SK-N-SH treated with all-trans-retinoic acid at 6 μM for 48 hours (cell line): ENCODE results near the gene ATP1A3.

Source experiments
- ISL1 ChIP-seq: fragments of 250-450 bp; sonication (Bioruptor Pico); IDR thresholded peaks from 2 replicates; pipeline ENCODE4 v2.1.2; 2022; ENCODE audit warnings: mild to moderate bottlenecking, moderate library complexity
- OSR1 ChIP-seq: fragments of 250-450 bp; sonication (Bioruptor Pico); IDR thresholded peaks from 2 replicates; pipeline ENCODE4 v1.8.0; 2022; ENCODE audit warnings: moderate library complexity, mild to moderate bottlenecking, inconsistent platforms
- RARB ChIP-seq: fragments of 250-450 bp; sonication (Bioruptor Pico); IDR thresholded peaks from 2 replicates; pipeline ENCODE4 v1.8.0; 2021; ENCODE audit warnings: mild to moderate bottlenecking, moderate library complexity
- ZC3H10 ChIP-seq: fragments of 250-450 bp; sonication (Bioruptor Pico); IDR thresholded peaks from 2 replicates; pipeline ENCODE4 v1.5.1; 2021; ENCODE audit warnings: mild to moderate bottlenecking, moderate library complexity
- ZFP3 ChIP-seq: fragments of 250-450 bp; sonication (Bioruptor Pico); IDR thresholded peaks from 2 replicates; pipeline ENCODE4 v1.5.0; 2020; ENCODE audit warnings: mild to moderate bottlenecking, moderate library complexity
- ZFP30 ChIP-seq: fragments of 450-650 bp; formaldehyde crosslinking; IDR thresholded peaks from 2 replicates; pipeline ENCODE4 v1.5.0; 2022; ENCODE audit warnings: mild to moderate bottlenecking, moderate library complexity
- ZNF70 ChIP-seq: fragments of 450-650 bp; formaldehyde crosslinking; IDR thresholded peaks from 2 replicates; pipeline ENCODE4 v1.5.0; 2020; ENCODE audit warnings: mild to moderate bottlenecking, moderate library complexity
- ZNF8 ChIP-seq: fragments of 450-650 bp; formaldehyde crosslinking; IDR thresholded peaks from 2 replicates; pipeline ENCODE4 v1.5.0; 2020; ENCODE audit warnings: mild to moderate bottlenecking, moderate library complexity
- TF ChIP-seq, protein P1 (sequence below): fragments of 250-450 bp; sonication (Bioruptor Pico); IDR thresholded peaks from 2 replicates; pipeline ENCODE4 v1.8.0; 2021; ENCODE audit warnings: low read depth, mild to moderate bottlenecking, moderate library complexity, borderline replicate concordance
- TF ChIP-seq, protein P2 (sequence below): fragments of 250-450 bp; sonication (Bioruptor Pico); IDR thresholded peaks from 2 replicates; pipeline ENCODE4 v1.8.0; 2020; ENCODE audit warnings: mild to moderate bottlenecking, moderate library complexity, borderline replicate concordance
- TF ChIP-seq, protein P3 (sequence below): fragments of 250-450 bp; sonication (Bioruptor Pico); IDR thresholded peaks from 2 replicates; pipeline ENCODE4 v1.5.1; 2020; ENCODE audit warnings: low read depth, mild to moderate bottlenecking, moderate library complexity
- TF ChIP-seq, protein P4 (sequence below): fragments of 250-450 bp; sonication (Bioruptor Pico); IDR thresholded peaks from 2 replicates; pipeline ENCODE4 v1.5.1; 2021; ENCODE audit warnings: mild to moderate bottlenecking, moderate library complexity
- TF ChIP-seq, protein P5 (sequence below): fragments of 250-450 bp; sonication (Bioruptor Pico); IDR thresholded peaks from 2 replicates; pipeline ENCODE4 v1.5.0; 2020; ENCODE audit warnings: mild to moderate bottlenecking, moderate library complexity

DNA sequence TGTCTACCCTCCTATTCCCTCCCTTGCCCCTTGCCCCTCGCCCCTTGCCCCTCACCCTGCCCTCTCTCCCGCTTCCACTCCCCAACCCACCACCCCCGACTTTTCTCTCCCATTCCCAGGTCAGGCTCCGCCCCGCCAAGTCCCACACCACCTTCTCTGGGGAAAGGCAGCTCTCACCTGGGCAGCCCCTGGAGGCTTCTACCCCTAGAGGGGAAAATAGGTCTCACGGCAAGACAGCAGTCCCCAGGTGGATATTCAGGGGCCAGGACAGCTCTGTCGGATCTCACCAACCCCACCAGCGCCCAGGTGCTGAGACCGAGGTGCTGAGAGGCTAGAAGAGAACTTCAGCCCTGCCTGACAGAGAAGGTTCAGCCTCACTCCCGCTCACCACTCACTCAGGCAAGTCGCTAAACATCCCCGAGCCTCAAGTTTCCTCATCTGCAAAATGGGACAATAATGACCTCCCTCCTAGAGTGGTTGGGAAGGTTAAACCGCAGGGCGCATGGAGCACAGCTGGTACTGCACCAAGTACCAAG, 64.4 kb downstream of the ATP1A3 start:
- TF ChIP-seq ISL1 (CRISPR knock-in tag) (no peak), ZFP30 (CRISPR knock-in tag) (no peak), ZFP3 (no peak), ZC3H10 (CRISPR knock-in tag) (no peak), OSR1 (CRISPR knock-in tag) (no peak), RARB (CRISPR knock-in tag) (no peak), ZNF70 (CRISPR knock-in tag) (no peak), ZNF8 (CRISPR knock-in tag) (no peak)
- TF ChIP-seq, protein P1, sequence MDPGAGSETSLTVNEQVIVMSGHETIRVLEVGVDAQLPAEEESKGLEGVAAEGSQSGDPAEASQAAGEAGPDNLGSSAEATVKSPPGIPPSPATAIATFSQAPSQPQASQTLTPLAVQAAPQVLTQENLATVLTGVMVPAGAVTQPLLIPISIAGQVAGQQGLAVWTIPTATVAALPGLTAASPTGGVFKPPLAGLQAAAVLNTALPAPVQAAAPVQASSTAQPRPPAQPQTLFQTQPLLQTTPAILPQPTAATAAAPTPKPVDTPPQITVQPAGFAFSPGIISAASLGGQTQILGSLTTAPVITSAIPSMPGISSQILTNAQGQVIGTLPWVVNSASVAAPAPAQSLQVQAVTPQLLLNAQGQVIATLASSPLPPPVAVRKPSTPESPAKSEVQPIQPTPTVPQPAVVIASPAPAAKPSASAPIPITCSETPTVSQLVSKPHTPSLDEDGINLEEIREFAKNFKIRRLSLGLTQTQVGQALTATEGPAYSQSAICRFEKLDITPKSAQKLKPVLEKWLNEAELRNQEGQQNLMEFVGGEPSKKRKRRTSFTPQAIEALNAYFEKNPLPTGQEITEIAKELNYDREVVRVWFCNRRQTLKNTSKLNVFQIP: no peak
- TF ChIP-seq, protein P2, sequence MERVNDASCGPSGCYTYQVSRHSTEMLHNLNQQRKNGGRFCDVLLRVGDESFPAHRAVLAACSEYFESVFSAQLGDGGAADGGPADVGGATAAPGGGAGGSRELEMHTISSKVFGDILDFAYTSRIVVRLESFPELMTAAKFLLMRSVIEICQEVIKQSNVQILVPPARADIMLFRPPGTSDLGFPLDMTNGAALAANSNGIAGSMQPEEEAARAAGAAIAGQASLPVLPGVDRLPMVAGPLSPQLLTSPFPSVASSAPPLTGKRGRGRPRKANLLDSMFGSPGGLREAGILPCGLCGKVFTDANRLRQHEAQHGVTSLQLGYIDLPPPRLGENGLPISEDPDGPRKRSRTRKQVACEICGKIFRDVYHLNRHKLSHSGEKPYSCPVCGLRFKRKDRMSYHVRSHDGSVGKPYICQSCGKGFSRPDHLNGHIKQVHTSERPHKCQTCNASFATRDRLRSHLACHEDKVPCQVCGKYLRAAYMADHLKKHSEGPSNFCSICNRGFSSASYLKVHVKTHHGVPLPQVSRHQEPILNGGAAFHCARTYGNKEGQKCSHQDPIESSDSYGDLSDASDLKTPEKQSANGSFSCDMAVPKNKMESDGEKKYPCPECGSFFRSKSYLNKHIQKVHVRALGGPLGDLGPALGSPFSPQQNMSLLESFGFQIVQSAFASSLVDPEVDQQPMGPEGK: no peak
- TF ChIP-seq, protein P3, sequence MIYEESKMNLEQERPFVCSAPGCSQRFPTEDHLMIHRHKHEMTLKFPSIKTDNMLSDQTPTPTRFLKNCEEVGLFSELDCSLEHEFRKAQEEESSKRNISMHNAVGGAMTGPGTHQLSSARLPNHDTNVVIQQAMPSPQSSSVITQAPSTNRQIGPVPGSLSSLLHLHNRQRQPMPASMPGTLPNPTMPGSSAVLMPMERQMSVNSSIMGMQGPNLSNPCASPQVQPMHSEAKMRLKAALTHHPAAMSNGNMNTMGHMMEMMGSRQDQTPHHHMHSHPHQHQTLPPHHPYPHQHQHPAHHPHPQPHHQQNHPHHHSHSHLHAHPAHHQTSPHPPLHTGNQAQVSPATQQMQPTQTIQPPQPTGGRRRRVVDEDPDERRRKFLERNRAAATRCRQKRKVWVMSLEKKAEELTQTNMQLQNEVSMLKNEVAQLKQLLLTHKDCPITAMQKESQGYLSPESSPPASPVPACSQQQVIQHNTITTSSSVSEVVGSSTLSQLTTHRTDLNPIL (CRISPR knock-in tag): no peak
- TF ChIP-seq, protein P4, sequence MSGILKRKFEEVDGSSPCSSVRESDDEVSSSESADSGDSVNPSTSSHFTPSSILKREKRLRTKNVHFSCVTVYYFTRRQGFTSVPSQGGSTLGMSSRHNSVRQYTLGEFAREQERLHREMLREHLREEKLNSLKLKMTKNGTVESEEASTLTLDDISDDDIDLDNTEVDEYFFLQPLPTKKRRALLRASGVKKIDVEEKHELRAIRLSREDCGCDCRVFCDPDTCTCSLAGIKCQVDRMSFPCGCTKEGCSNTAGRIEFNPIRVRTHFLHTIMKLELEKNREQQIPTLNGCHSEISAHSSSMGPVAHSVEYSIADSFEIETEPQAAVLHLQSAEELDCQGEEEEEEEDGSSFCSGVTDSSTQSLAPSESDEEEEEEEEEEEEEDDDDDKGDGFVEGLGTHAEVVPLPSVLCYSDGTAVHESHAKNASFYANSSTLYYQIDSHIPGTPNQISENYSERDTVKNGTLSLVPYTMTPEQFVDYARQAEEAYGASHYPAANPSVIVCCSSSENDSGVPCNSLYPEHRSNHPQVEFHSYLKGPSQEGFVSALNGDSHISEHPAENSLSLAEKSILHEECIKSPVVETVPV (CRISPR knock-in tag): no peak
- TF ChIP-seq, protein P5, sequence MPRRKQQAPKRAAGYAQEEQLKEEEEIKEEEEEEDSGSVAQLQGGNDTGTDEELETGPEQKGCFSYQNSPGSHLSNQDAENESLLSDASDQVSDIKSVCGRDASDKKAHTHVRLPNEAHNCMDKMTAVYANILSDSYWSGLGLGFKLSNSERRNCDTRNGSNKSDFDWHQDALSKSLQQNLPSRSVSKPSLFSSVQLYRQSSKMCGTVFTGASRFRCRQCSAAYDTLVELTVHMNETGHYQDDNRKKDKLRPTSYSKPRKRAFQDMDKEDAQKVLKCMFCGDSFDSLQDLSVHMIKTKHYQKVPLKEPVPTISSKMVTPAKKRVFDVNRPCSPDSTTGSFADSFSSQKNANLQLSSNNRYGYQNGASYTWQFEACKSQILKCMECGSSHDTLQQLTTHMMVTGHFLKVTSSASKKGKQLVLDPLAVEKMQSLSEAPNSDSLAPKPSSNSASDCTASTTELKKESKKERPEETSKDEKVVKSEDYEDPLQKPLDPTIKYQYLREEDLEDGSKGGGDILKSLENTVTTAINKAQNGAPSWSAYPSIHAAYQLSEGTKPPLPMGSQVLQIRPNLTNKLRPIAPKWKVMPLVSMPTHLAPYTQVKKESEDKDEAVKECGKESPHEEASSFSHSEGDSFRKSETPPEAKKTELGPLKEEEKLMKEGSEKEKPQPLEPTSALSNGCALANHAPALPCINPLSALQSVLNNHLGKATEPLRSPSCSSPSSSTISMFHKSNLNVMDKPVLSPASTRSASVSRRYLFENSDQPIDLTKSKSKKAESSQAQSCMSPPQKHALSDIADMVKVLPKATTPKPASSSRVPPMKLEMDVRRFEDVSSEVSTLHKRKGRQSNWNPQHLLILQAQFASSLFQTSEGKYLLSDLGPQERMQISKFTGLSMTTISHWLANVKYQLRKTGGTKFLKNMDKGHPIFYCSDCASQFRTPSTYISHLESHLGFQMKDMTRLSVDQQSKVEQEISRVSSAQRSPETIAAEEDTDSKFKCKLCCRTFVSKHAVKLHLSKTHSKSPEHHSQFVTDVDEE (CRISPR knock-in tag): no peak
